HEK293 (cell line): Measurements from ENCODE around the gene VSTM2L.

Experiments used
- EGR2 ChIP-seq: fragments of 450-650 bp; formaldehyde crosslinking; IDR thresholded peaks from 2 replicates; pipeline ENCODE4 v1.5.1; 2016; ENCODE audit warnings: low read depth, missing biosample characterization, missing genetic modification characterization
- KLF10 ChIP-seq: fragments of 450-650 bp; IDR thresholded peaks from 2 replicates; pipeline ENCODE4 v1.5.1; 2018; ENCODE audit warnings: missing biosample characterization, mild to moderate bottlenecking, missing genetic modification characterization
- MYNN ChIP-seq: fragments of 450-650 bp; formaldehyde crosslinking; IDR thresholded peaks from 2 replicates; pipeline ENCODE4 v1.5.1; 2016; ENCODE audit warnings: missing biosample characterization, missing genetic modification characterization, borderline replicate concordance
- ZBTB17 ChIP-seq: fragments of 450-650 bp; formaldehyde crosslinking; IDR thresholded peaks from 2 replicates; pipeline ENCODE4 v1.5.1; 2016; ENCODE audit warnings: missing biosample characterization, missing genetic modification characterization
- ZNF121 ChIP-seq: fragments of 450-650 bp; formaldehyde crosslinking; IDR thresholded peaks from 2 replicates; pipeline ENCODE4 v1.5.1; 2016; ENCODE audit warnings: missing biosample characterization, missing genetic modification characterization
- ZNF426 ChIP-seq: fragments of 450-650 bp; formaldehyde crosslinking; IDR thresholded peaks from 2 replicates; pipeline ENCODE4 v1.5.1; 2017; ENCODE audit warnings: missing biosample characterization, missing genetic modification characterization, mild to moderate bottlenecking, inconsistent platforms, moderate library complexity
- ZNF639 ChIP-seq: fragments of 450-650 bp; formaldehyde crosslinking; IDR thresholded peaks from 2 replicates; pipeline ENCODE4 v1.5.1; 2016; ENCODE audit warnings: missing biosample characterization, missing genetic modification characterization
- ZSCAN23 ChIP-seq: fragments of 450-650 bp; formaldehyde crosslinking; IDR thresholded peaks from 2 replicates; pipeline ENCODE4 v1.5.1; 2016; ENCODE audit warnings: missing biosample characterization, missing genetic modification characterization
- TF ChIP-seq, protein P1 (sequence below): fragments of 450-650 bp; formaldehyde crosslinking; IDR thresholded peaks from 2 replicates; pipeline ENCODE4 v1.5.1; 2016; ENCODE audit warnings: missing biosample characterization, missing genetic modification characterization
- TF ChIP-seq, protein P2 (sequence below): fragments of 450-650 bp; formaldehyde crosslinking; IDR thresholded peaks from 2 replicates; pipeline ENCODE4 v1.5.1; 2016; ENCODE audit warnings: missing biosample characterization, missing genetic modification characterization, low read depth

GRCh38 chr20:37915800-37916570, 13.1 kb downstream of the VSTM2L start:
- TF ChIP-seq, protein P1, sequence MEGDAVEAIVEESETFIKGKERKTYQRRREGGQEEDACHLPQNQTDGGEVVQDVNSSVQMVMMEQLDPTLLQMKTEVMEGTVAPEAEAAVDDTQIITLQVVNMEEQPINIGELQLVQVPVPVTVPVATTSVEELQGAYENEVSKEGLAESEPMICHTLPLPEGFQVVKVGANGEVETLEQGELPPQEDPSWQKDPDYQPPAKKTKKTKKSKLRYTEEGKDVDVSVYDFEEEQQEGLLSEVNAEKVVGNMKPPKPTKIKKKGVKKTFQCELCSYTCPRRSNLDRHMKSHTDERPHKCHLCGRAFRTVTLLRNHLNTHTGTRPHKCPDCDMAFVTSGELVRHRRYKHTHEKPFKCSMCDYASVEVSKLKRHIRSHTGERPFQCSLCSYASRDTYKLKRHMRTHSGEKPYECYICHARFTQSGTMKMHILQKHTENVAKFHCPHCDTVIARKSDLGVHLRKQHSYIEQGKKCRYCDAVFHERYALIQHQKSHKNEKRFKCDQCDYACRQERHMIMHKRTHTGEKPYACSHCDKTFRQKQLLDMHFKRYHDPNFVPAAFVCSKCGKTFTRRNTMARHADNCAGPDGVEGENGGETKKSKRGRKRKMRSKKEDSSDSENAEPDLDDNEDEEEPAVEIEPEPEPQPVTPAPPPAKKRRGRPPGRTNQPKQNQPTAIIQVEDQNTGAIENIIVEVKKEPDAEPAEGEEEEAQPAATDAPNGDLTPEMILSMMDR (tag by site-specific recombination): no peak
- no peak for TF ChIP-seq MYNN
- TF ChIP-seq ZBTB17: peak; percentile 59; the same call in 1 of the 2 replicates
- peak; percentile 96 for TF ChIP-seq EGR2 (tag by site-specific recombination)
- TF ChIP-seq, protein P2, sequence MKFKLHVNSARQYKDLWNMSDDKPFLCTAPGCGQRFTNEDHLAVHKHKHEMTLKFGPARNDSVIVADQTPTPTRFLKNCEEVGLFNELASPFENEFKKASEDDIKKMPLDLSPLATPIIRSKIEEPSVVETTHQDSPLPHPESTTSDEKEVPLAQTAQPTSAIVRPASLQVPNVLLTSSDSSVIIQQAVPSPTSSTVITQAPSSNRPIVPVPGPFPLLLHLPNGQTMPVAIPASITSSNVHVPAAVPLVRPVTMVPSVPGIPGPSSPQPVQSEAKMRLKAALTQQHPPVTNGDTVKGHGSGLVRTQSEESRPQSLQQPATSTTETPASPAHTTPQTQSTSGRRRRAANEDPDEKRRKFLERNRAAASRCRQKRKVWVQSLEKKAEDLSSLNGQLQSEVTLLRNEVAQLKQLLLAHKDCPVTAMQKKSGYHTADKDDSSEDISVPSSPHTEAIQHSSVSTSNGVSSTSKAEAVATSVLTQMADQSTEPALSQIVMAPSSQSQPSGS: no peak
- no peak for TF ChIP-seq ZNF426 (tag by site-specific recombination)
- peak; percentile 61; the same call in 1 of the 2 replicates for TF ChIP-seq ZNF121
- TF ChIP-seq ZSCAN23 (tag by site-specific recombination): no peak
- TF ChIP-seq ZNF639 (tag by site-specific recombination): no peak
- TF ChIP-seq KLF10 (tag by site-specific recombination): no peak
